ENCODE results near the gene LGI1. TPM values are rescaled to one million over a fixed set of nuclear protein-coding genes. Genes with fewer than 3 reads are reported as not detected.

Gene LGI1
- total and polyA plus RNA-seq, 9 of the 15 experiments (the other 6 are each of a cell fraction or from before 2014, with no cell fraction given): not detected

- Histone ChIP-seq H3K27me3 (ENCODE audit: control insufficient read depth in 2 of 2, insufficient read depth in 2 of 2, low read length in 2 of 2) (peaks cover 7 to 26% of the 10 kb centered on the region in 2 experiments; a peak in 4 of 5 replicates), H3K27ac (ENCODE audit: extremely low read depth, low read depth, low read length) (no peak overlapping the region), H3K9me1 (ENCODE audit: control insufficient read depth, insufficient read depth, low read length) (no peaks in the 10 kb centered on the region), H3K4me2 (ENCODE audit: insufficient read depth, low read length) (no peak overlapping the region), H3K4me3 (no peak overlapping the region), H3K4me1 (replicated peaks in 1 of 2; ENCODE audit: control insufficient read depth in 2 of 2, insufficient read depth in 2 of 2, low read length in 2 of 2) (no peaks in the 10 kb centered on the region; a peak in 1 of 5 replicates), H2AFZ (ENCODE audit: low read depth, low read length) (no peak overlapping the region), H3K9me3 (replicated peaks; ENCODE audit: control insufficient read depth, insufficient read depth, low read depth, low read length) (no peaks in the 10 kb centered on the region), H3K36me3 (ENCODE audit: control insufficient read depth, insufficient read depth, low read length) (no peaks in the 10 kb centered on the region), H3K9ac (ENCODE audit: insufficient read depth in 1 of 2, low read depth in 2 of 2, low read length in 2 of 2) (no peak overlapping the region), H4K20me1 (replicated peaks; ENCODE audit: control insufficient read depth, insufficient read depth, low read length) (no peaks in the 10 kb centered on the region), H3K79me2 (ENCODE audit: control insufficient read depth, insufficient read depth, low read length) (no peaks in the 10 kb centered on the region)
- ChIA-PET POLR2A (no interaction called here), CTCF (ENCODE audit: low intra/inter-chr PET ratio) (no interaction called here)
- FAIRE-seq: no peak
- in situ Hi-C loops (cut with MboI): no loop called here
- no peak for ATAC-seq
- intact Hi-C loops (cut with micrococcal nuclease): no loop called here
- 2% methylated on average over 8 of the region's 10 CpGs for WGBS (ENCODE audit: insufficient coverage, low coverage, missing lambda C conversion rate)
- DNase-seq (ENCODE audit: extremely low read depth in 1 of 4, low spot score in 3 of 4): no peak
- BruUV-seq (replicated peaks): no TSS peak
- TF ChIP-seq ZNF197 (CRISPR knock-in tag; IDR thresholded peaks at IDR 0.05; ENCODE audit: low read depth) (no peak), E2F8 (IDR thresholded peaks at IDR 0.05; ENCODE audit: low read depth, partially characterized antibody) (no peak), GTF2E2 (tag; IDR thresholded peaks at IDR 0.05) (no peak), MCM7 (IDR thresholded peaks at IDR 0.05) (no peak), SMARCB1 (IDR thresholded peaks at IDR 0.05; ENCODE audit: insufficient read length, low read depth) (no peak), ZNF655 (CRISPR knock-in tag; IDR thresholded peaks at IDR 0.05) (no peak), ZBED1 (IDR thresholded peaks at IDR 0.05) (no peak), HCFC1 (IDR thresholded peaks at IDR 0.05; ENCODE audit: low read depth, low read length) (no peak), NCOA1 (IDR thresholded peaks at IDR 0.05; ENCODE audit: low read depth) (no peak), ATF7 (IDR thresholded peaks at IDR 0.05) (no peak), RBFOX2 (IDR thresholded peaks at IDR 0.05; ENCODE audit: low read depth, low read length) (no peak), MTA1 (IDR thresholded peaks at IDR 0.05; ENCODE audit: borderline replicate concordance) (no peak), PREB (CRISPR knock-in tag; IDR thresholded peaks at IDR 0.05) (no peak), MEF2D (tag; conservative IDR thresholded peaks at IDR 0.05; ENCODE audit: low read depth) (no peak), CREB3 (tag; conservative IDR thresholded peaks at IDR 0.05; ENCODE audit: low read depth) (no peak), BRF2 (IDR thresholded peaks at IDR 0.05; ENCODE audit: borderline replicate concordance, insufficient read depth, insufficient read length) (no peak)
Measured at GRCh38 chr10:93755443-93756116, 2.2 kb upstream of the LGI1 start.

Measured in K562 (cell line).